Eye (tissue), 1 donor: ENCODE results near the gene SYT2.
"Not testable (repeated sequence)": the region's sequence is repeated elsewhere in the genome, so short reads cannot be mapped to it uniquely, and the experiment has no call there.

Experiments
- DNase-seq: peaks from one replicate; pipeline ENCODE4 v3.0.0-alpha.2; 2015

The SYT2 gene

DNA sequence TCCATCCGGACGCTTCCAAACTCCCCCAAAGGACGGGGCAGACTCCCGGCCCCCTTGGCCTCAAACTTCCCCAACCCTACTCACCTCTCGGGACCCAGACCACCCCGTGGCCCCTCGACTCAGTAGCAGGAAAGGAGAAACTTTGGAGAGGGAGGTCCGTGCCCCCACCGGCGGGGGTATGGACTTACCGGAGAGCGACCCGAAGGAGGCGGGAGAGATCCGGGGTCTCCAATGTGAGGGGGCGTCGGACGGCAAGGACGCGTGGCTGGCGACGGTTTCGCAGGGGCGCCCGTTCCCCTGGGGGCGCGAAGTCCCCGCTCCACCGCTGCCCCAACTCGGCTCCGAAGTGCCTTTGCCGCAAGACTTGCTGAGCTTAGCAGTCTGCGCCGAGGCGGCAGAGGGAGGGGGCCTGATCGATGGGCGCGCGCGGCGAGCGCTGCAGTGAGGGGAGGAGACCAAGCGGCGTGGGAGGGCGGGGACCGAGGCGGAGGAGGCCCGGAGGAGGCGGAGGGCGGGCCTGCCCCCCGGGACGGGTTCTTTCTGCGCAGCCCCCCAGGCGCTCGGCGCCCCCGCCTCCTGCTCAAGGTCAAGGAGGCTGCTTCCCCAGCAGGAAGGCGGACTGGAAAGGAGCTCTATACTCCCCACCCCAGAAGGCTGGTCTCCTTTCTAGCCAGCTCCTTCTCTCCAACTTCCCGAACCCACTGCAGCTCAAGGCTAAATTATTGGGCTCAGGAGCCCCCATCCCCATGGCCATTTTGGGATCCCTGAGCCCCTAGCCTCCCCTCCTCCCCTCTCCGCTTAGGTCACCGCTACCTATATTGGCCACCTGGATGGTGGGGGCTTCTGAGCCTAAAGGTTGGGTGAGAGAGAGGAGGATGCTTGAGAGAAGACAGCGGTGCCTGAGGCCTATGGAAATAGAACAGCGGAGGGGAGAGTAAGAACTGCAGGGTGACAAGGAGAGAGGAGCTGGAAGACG lies at the start of gene SYT2:
Gene SYT2 (minus strand): TSS at position 385 of the 976 bp plus-strand sequence. CDS start 104,682 bp downstream, outside the sequence.
- DNase-seq, result peak; percentile 87

DNA sequence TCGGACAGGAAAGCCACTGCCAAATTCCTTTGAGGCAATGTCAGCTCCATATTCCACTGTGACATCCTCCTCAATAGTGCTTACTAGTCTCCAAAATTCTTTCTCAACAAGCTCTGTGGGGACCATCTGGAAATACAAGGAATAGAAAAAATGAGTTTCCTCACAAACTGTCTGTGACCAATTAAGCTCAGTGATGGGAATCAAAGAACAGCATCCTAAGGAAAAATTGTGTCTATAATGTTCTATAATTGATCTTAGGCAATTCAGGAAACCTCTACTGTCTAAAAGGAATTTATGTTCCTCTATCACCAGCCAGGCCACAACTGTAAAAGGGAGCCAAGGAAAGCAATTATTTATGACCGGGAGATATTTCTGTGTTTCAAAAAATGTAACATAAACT lies 46.1 kb upstream of the SYT2 start:
- DNase-seq, result no peak

DNA sequence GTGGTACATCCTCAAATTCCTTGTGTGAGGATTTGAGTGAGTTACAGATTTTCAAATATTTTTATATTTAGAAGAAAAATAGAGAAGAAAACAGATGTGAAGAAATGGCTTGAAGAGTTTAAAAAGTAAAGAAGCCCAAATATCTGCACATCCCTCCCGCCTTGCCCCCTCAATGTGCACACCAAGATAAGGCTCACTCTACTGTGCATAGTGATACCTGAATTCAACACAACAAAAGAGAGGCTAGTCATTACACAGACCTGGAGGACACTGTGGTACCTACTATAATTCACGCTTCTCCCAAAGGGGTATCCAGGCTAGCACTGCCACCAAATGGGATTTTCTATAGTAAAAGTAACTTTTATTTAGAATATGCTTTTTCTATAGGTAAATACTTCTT lies 44.0 kb upstream of the SYT2 start:
- DNase-seq, result no peak

- no peak for DNase-seq
These were observed 42.5 kb upstream of the SYT2 start for GRCh38 chr1:202752774-202753173.

- no peak for DNase-seq
These were observed 40.5 kb upstream of the SYT2 start for GRCh38 chr1:202750761-202751160.

DNA sequence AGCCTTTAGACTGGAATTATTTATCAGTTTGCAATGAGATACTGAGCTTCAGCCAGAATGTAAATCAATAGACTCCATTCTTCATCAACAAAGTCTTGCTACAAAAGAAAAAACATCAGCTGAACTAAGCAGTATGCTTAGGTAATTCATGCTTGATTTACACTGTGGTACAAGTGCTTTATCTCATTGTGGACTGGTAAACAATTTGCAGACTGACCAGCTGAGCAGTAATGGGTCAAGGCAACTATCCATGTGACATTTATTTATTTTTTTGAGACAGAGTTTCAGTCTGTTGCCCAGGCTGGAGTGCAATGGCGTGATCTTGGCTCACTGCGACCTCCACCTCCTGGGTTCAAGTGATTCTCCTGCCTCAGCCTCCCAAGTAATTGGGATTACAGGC lies 39.8 kb upstream of the SYT2 start:
- no peak for DNase-seq

DNA sequence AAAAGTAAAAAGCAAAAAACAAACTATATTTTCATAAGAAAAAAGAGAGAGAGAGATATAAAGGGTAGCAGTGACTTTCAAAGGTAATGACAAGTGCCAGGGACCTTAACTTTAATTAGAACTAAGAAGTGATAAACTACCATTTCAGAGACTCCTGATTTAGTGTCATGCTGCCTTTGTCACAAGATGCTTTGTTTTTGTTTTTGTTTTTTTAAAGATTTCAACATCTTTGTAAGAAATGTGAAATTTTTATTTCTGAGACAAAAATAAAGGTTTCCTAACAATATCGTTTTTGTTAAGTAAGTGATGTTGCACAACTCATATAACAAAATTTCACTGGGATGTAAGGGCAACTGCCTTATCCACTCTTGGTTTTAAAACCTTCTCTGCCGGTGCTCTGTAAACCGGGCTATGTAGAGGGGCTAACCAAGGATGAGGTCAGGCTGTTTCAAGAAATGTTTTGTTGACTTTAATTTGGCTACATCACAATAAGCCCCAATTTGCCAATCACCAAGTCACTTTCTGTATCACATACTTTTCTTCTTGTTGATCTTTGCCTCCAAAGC lies 35.2 kb upstream of the SYT2 start:
- no peak for DNase-seq

DNA sequence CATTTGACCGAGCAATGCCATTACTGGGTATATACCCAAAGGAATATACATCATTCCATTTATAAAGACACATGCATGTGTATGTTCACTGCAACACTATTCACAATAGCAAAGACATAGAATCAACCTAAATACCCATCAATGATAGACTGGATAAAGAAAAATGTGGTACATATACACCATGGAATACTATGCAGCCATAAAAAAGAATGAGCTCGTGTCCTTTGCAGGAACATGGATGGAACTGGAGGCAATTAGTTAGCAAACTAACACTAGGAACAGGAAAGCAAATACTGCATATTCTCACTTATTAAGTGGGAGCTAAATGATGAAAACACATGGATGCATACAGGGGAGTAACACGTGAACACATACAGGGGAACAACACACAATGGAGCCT lies 34.5 kb upstream of the SYT2 start:
- DNase-seq, result not testable (repeated sequence)

DNA sequence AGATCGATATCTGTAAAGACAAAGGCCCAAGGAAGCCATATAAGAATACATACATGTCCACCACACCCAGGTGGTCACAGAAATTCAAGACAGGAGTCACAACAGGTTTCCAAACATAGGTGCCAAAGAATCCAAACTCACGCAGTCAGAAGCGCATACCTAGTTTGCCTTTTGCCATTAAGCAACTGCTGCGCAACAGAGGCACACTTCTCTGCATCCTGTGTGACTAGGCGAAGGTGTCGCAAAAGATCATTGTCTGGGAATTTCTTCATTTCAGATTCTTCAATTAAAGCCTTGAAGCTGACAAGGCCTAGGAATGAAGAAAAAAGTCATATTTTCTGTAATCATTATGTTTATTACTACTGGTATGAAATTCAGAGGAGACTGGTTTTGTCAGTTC lies 32.2 kb upstream of the SYT2 start:
- no peak for DNase-seq

GRCh38 chr1:202733251-202733650 lies 23.0 kb upstream of the SYT2 start:
- no peak for DNase-seq

DNA sequence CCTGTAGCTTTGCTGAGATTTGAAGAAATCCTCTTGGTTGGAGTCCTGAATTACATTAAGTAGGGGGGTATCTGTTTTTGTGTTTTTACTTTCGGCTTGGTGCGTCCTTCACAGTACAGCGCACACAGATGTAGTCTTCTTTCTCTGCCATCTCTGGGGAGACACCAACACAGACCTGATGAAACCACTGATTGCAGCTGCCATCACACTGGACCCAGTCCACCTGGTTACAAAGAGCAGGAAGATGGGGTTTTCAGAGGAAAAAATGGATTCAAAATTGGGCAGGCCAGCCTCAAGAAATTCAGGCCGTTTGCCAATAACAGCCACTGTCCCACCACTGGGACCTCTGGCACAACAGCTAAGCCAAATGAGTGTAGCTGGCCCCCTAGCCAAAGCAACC lies 18.7 kb upstream of the SYT2 start:
- no peak for DNase-seq

DNA sequence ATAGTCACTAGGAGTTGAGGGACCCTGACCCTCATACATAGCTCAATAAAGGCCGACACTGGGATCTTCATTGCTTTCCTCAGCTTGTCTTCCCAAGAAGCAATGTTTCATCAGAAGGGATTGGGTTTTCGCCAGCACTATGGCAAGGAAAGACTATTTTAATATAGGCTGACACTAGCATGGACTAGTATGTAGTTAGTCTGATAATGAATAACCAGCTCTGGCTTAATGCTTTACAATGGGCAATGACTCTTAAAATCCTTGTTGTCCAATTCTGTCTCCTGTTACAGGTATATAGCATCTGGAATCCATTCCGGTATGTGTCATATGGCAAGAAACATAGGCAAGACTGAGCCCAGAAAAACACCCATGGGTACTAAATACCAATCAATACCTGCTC lies 15.3 kb upstream of the SYT2 start:
- no peak for DNase-seq

- DNase-seq, result no peak
These were observed 13.5 kb upstream of the SYT2 start for GRCh38 chr1:202723708-202724107.

GRCh38 chr1:202723046-202723445 lies 12.8 kb upstream of the SYT2 start:
- DNase-seq, result not testable (repeated sequence)

DNA sequence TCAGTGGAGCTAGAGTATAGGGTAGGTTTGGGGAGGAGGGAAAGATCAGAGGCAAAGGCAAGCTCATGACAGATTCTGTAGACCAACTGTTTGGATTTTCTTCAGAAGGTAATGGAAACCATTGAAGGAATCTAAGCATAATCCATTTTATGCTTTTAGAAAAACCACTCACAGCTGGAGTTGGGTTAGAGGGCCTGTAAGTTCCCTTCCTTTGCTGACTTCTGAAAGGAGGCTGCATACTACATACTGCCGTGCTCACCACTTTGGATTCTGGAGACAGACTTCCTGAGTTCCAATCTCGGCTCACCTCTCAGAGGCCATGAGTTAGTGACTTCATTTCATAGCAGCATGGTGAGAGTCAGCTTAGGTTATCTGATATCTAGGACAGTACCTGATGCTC lies 6.4 kb upstream of the SYT2 start:
- no peak for DNase-seq

GRCh38 chr1:202714202-202714601 lies 3.9 kb upstream of the SYT2 start:
- DNase-seq, result not testable (repeated sequence)

DNA sequence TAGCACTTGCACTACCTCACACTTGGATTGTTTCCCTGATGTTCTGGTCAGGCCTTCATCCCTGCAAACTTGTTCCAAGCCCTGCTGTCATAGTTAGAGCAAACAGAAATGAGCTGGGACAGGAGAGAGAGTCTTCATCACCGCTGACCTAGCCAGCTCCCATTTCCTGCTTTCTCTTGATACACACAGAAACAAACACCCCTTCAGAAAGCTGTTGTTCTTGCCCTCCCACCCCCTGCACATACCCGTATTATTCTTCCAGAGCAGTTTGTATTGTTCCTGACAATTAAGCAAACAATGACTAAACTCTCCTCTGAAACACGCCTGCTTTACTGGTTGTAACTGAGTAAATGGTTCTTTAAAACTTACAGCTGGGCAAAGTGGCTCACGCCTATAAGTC lies 2.9 kb upstream of the SYT2 start:
- DNase-seq, result no peak

GRCh38 chr1:202711949-202712635 lies 1.8 kb upstream of the SYT2 start:
- DNase-seq, result peak; percentile 30

GRCh38 chr1:202709276-202710041 lies 795 bp downstream of the SYT2 start:
- DNase-seq, result peak; percentile 49

DNA sequence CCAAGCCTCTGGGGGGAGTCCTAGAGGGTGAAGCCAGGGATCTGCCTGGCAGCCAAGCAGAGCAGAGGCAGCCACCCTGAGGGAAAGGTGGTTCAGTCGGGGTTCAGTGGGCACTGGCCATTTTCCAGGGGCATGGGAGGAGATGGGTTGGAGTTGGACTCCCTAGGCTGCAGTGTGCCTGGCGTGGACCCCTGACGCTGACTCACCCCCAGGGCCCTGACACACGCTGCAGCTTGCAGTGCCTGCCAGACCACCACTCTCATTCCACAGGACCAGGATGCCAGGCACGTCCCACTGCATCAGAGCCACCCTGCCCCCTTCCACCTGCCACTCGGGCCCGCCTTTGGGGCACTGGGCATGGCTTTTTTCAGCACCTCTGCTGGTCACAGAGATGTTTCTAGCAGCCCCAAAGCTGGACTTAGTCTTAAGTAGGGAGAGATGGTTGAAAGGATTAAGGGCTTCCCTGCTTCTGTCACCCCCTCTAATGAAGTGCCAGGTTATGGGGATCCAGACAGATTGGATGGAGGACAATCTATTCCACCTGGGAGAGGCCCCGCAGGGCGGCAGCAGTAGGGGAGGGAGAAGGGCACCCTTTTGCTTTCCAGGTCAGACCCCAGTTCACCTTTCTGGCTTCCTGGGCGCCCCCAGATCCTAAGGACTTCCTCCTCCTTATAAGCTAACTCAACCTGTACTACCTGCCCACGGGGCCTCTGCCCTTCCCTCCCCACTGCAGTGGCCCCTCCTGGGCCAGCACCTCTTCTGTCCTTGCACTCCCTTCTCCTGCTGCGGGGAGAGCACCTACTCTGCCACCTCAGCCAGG lies 1.6 kb downstream of the SYT2 start:
- no peak for DNase-seq

- DNase-seq, result no peak
These were observed 3.4 kb downstream of the SYT2 start for GRCh38 chr1:202706851-202707250.

- no peak for DNase-seq
These were observed 5.7 kb downstream of the SYT2 start for GRCh38 chr1:202704601-202705000.
